HG03442 (cell line): ENCODE results near the gene MRTFA.
"Not testable (repeated sequence)": the region's sequence is repeated elsewhere in the genome, so short reads cannot be mapped to it uniquely, and the experiment has no call there.

ENCODE experiments used
- ATAC-seq: cut with Tn5 transposase; IDR thresholded peaks from one replicate; pipeline ENCODE4 v1.9.1; 2021; ENCODE audit warnings: mild to moderate bottlenecking, moderate library complexity; ENCODE audit not compliant: unreplicated experiment

Gene MRTFA

GRCh38 chr22:40526960-40527359 is 109.6 kb downstream of the MRTFA start:
- ATAC-seq: no peak

DNA sequence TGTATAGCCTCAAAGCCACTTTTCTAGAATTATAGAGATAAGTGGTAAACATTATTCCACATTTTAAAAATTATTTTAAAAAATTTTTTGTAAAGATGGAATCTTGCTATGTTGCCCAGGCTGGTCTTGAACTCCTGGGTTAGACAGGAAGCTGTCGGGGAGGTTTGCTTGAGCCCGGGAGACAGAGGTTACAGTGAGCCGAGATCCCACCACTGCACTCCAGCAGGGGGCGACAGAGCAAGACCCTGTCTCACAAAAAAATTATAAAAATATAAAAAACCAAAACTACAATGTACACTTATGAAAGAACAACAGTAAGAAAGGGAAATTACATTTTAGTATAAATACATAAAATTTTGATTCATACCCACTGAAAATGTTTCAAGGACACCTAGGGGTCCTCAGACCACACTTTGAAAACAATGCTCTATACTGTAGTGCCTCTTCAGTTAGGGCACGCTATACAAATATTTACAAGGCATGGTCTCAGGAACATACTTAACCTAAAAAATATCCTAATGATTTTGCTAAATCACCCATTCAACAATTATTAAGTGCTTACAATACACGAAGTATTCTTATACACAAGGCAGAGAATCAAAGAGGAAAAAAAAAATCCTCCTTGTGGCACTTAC is 111.2 kb downstream of the MRTFA start:
- ATAC-seq: no peak

- ATAC-seq: no peak
Measured at GRCh38 chr22:40524392-40525249, 111.9 kb downstream of the MRTFA start.

DNA sequence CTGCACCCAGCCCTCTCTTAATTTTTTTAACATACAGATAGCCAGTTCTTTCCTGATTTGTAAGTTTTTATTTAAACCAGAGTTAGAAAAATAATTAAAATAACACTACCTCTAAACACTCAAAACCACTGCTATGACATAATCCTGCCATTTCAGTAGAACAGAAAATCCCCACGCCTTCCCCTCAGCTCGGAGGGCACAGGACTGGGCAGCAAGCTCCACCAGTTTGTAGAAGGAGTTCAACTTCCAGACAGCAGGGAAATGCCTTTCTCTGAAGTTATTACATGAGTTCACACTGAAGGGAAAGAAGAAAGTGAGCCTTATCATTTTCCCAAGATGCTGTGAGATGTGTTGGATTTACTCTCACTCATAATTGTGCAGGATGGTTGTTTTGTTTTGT is 114.4 kb downstream of the MRTFA start:
- ATAC-seq: no peak

GRCh38 chr22:40521046-40521445 is 115.5 kb downstream of the MRTFA start:
- no peak for ATAC-seq

DNA sequence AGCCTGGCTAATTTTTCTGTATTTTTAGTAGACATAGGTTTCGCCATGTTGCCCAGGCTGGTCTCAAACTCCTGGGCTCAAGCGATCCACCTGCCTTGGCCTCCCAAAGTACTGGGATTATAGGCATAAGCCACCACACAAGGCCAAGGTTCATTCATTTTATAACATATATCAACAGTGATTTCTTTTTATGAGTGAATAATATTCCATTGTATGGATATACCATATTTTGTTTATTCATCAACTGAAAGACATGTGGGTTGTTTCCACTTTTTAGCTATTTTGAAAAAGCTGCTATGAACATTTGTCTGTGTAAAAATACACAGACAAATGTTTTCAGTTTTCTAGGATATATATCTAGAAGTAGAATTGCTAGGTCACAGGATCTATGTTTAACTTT is 116.0 kb downstream of the MRTFA start:
- no peak for ATAC-seq

DNA sequence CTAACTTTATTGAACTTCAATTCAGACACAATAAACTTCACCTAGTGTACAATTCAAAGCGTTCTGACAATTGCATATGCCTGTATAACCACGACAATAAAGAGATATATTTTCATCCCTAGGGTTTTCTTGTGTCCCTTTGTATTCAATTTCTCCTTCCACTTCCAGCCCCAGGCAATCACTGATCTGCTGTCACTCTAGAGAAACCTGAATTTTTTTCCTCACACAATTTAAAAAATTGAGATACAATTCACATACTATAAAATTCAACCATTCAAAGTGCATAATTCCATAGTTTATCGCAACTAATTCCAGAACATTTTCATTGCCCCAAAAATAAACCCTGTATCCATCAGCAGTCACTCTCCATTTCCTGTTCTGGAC is 116.6 kb downstream of the MRTFA start:
- no peak for ATAC-seq

- ATAC-seq: no peak
Measured at GRCh38 chr22:40519284-40519947, 117.1 kb downstream of the MRTFA start.

- ATAC-seq: no peak
Measured at GRCh38 chr22:40518840-40519239, 117.7 kb downstream of the MRTFA start.

- ATAC-seq: no peak
Measured at GRCh38 chr22:40517631-40518030, 118.9 kb downstream of the MRTFA start.

DNA sequence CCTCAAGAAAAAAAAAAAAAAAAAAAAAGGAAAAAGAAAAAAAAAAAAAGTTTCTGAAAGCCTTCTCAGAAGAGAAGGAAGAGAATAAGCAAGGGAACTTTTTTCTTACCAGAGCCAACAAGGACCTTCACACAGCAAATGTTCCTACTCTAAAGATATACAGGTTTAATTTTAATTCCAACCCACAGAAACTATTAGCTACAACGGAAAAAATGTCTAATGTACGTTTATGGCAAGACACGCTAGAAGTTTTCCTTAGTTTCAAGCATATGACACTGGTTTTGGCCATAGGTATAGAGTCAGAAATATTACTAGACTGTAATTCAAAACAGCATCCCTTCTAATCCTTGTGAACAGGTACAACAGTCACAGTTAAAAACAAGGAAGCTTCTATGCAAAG is 120.1 kb downstream of the MRTFA start:
- no peak for ATAC-seq

DNA sequence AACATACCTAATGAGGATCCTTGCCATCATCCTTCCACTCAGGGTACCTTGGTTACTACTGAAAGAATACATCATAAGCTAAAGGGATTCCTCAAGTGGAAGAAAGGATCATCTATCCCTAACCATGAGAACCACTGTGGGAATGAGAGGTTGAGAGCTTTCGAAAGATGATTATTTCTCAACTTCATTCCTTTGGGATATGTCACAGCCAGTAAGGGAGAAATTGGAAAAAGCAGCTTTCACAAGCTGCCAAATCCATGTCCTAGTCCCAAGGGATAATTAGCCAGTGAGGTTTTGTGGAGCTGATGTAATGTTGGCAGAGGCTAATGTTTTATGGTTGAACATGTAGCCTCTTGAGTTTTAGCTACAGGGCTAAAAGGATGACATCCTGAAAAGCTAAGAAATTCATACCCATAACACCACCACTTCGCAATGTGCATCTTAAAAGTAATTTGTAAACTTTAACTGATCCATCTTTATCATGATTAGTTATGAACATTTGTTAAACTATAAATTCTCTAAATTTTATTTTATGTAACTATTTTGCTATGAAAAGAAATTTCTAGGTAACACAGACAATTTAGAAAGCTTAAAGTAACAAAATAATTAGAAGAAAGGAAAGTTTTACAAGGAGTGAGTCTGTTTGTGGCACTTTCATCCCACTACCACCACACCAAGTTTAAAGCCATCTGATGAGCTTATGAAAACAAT is 123.9 kb downstream of the MRTFA start:
- no peak for ATAC-seq

- no peak for ATAC-seq
Measured at GRCh38 chr22:40511604-40512003, 124.9 kb downstream of the MRTFA start.

- no peak for ATAC-seq
Measured at GRCh38 chr22:40510631-40511364, 125.7 kb downstream of the MRTFA start.

GRCh38 chr22:40509401-40510134 is 127.0 kb downstream of the MRTFA start:
- ATAC-seq: no peak

- not testable (repeated sequence) for ATAC-seq
Measured at GRCh38 chr22:40508046-40508445, 128.5 kb downstream of the MRTFA start.

- no peak for ATAC-seq
Measured at GRCh38 chr22:40507491-40507890, 129.0 kb downstream of the MRTFA start.

DNA sequence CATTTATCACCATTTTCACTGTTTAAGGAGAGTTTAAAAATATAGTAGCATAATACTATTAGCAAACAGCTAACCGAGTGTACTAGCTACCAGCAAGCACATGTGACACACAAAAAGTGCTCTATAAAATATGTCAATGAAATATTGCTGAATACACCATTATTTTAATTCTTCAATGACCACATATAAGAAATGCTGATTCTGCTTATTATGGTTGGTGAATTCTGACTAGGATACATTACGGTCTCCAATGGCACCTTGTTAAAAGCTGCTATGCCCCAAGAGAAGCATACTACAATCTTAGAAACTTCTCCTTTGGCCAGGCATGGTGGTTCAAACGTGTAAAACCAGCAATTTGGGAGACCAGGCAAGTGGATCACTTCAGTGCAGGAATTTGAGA is 129.8 kb downstream of the MRTFA start:
- ATAC-seq: no peak

DNA sequence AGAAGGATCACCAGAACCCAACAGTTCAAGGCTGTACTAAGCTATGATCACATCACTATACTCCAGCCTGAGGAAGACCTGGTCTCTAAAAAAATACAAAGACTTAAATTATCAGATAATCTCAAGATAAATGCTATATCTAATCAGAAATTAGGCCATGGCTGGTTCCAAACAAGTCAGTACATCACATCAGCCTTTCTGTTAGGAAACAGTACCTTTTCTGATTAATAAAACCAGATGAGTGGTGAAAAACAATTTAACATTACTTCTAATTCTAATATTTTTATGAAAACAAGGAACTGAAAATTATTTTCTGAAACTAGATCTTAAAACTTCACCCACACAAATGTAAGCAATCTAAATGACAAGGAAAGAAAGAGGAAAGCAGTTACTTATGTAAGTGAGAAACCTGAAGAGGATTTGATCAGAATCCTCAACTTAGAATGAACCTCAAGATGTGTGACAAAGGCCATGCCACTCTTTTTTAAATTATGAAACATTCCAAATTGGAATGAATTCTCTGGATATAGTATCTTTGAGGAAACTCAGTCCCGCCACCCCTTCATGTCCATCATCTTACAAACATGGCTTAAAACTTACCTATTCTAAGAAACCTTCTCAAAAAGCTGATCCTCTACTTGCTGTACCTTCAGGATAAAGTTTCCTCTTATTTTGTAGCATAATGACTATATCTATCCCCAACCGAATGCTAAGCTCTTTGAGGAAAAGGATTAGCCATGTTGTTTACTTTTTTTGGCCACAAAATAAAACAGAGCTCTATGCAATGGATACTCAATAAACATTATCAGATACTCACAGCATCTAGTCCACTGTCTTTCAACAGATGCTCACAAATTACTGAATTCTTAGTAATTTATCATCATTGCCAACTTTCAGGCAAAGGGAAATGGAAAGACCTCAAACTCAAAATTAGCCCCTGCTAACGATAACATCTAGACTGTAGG is 132.0 kb downstream of the MRTFA start:
- ATAC-seq: no peak
